ENCODE data around the gene NEUROD2. TPM values are rescaled to one million over a fixed set of nuclear protein-coding genes. Genes with fewer than 3 reads are reported as not detected.

The NEUROD2 gene
- total and polyA plus RNA-seq, 5 donors: not detected

DNA sequence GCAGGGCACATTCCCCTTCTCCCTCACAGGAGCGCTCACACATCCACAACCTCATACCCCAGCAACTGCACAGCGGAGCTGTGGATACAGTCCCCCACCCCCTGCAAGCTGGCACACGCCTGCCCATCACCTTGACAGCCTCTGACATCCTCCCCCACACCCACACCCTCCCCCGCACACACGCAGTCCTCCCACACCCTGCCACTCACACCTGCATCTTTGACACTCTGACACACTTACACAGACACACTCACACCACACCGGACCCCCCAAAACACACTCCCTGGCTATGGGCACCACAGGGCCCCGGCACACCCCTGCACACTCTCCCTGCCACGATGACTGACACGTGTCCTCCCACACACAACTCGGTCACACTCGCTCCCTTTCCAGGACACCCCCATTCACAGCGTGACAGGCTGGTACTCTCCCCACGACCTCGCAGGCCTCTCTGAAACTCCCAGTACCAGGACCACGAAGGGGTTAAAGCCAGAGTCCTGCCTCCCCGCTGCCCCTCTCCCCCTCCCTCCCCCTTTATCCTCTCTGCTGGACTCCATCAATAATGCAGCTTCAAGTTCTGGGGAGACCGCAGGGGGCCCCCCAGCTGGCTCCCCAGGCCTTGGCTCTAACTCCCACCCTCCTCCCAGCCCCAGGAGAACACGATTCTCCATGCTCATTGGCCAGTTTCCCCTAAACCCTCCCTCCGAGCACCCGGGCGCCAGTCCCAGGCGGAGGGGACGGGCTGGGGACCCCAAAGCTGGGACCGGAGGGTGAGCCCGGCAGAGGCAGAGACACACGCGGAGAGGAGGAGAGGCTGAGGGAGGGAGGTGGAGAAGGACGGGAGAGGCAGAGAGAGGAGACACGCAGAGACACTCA lies 18.7 kb upstream of the NEUROD2 start, which contains the start of gene PPP1R1B:
PPP1R1B (plus strand) TSS at position 782 of the 876 bp plus-strand sequence. CDS start 441 bp downstream, outside the sequence.
- Histone ChIP-seq H3K4me1 (ENCODE audit: control insufficient read depth, insufficient read depth, low read length) (peaks cover 2% of the 10 kb centered on the region), H3K27me3 (ENCODE audit: control insufficient read depth, insufficient read depth) (no peaks in the 10 kb centered on the region), H3K9me3 (ENCODE audit: control insufficient read depth, low read length) (no peaks in the 10 kb centered on the region), H3K27ac (ENCODE audit: low read length) (no peak within 1 kb of the TSS), H3K4me3 (ENCODE audit: low read length) (peak within 1 kb of the TSS; percentile 33)
- intact Hi-C loops (cut with DNase I): loop anchor here in 1 of 4 donors (10.0 kb wide), 1 partner anchor 48 kb away; no protein-coding TSS in a partner anchor
- 20% methylated on average over 29 of the region's 29 CpGs for WGBS
- DNase-seq: no peak
- ATAC-seq: no peak

- DNase-seq: no peak
- H3K4me3 ChIP-seq (ENCODE audit: low read length): no peak overlapping the region
- H3K4me1 ChIP-seq (ENCODE audit: control insufficient read depth, insufficient read depth, low read length): peaks cover 2% of the 10 kb centered on the region
- no peak overlapping the region for H3K27ac ChIP-seq (ENCODE audit: low read length)
- no peaks in the 10 kb centered on the region for H3K27me3 ChIP-seq (ENCODE audit: control insufficient read depth, insufficient read depth)
- no peaks in the 10 kb centered on the region for H3K9me3 ChIP-seq (ENCODE audit: control insufficient read depth, low read length)
- no peak for ATAC-seq
- 47% methylated on average over 5 of the region's 5 CpGs for WGBS
- intact Hi-C loops (cut with DNase I): loop anchor here in 1 of 4 donors (10.0 kb wide), 1 partner anchor 50 kb away; no protein-coding TSS in a partner anchor
Measured at GRCh38 chr17:39625198-39625785, 17.6 kb upstream of the NEUROD2 start.

DNA sequence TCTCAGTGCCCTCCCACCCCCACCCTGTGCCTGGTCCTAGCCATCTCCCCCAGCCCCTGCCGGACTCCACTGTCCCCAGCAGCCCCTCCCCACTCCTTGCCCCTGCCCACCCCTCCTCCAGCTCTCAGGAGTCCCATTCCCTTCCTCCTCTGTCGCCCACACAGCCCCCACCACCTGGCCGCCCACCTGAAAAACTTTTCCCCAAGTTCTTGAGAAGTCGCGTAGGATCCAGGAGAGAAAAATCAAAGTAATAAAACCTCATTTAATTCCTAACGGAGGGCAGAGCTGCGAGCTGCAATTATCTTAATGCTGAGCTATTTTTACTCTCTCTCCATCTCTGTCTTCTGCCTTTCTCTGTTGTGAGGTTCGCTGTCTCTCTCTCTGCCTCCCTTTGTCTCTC lies 16.6 kb upstream of the NEUROD2 start:
- DNase-seq (no peak), ATAC-seq (no peak)
- Histone ChIP-seq H3K27ac (ENCODE audit: low read length) (no peak overlapping the region), H3K27me3 (ENCODE audit: control insufficient read depth, insufficient read depth) (no peaks in the 10 kb centered on the region), H3K9me3 (ENCODE audit: control insufficient read depth, low read length) (no peaks in the 10 kb centered on the region), H3K4me3 (ENCODE audit: low read length) (no peak overlapping the region), H3K4me1 (ENCODE audit: control insufficient read depth, insufficient read depth, low read length) (peaks cover 2% of the 10 kb centered on the region)
- 74% methylated on average over 8 of the region's 8 CpGs for WGBS
- intact Hi-C loops (cut with DNase I): loop anchor here in 3 of 4 donors (5.0 to 10.0 kb wide), 4 partner anchors 50 to 128 kb away; no protein-coding TSS in a partner anchor

DNA sequence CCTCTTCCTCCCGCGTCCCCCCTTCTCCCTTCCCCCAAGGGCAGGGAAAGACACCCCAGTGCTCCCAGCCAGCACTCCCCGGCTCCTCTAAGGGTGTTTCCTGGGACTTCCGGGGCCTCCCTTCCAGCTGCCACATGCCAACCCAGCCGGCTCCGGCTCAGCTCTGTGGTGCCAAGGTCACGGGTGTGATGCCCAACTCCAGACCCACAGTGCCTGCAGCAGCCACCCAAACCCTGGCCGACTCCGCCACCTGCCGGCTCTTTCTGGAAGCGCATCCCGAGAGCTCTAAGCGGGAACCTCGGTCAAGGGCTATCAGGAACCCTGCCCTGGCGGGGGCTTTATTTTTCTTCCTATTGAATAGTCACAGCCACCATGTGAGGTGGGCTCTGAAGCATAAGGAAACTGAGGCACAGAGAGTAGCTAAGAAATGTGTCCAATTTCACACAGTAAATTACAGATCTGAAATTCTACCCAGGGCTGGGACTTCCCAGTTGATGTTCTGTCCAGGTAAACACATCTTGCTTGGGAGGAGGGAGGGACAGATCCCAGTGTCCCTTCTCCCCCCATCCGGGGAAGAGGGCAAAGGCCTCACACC lies 15.7 kb upstream of the NEUROD2 start:
- H3K27me3 ChIP-seq (ENCODE audit: control insufficient read depth, insufficient read depth): no peaks in the 10 kb centered on the region
- WGBS: 4% methylated on average over 16 of the region's 16 CpGs
- no peaks in the 10 kb centered on the region for H3K9me3 ChIP-seq (ENCODE audit: control insufficient read depth, low read length)
- peaks cover 2% of the 10 kb centered on the region for H3K4me1 ChIP-seq (ENCODE audit: control insufficient read depth, insufficient read depth, low read length)
- intact Hi-C loops (cut with DNase I): loop anchor here (2.0 to 10.0 kb wide), 5 partner anchors 51 to 129 kb away; no protein-coding TSS in a partner anchor
- ATAC-seq (peak; percentile 67 to 71), DNase-seq (peak; percentile 83 to 95 (median 95))
- H3K4me3 ChIP-seq (ENCODE audit: low read length): no peak overlapping the region
- H3K27ac ChIP-seq (ENCODE audit: low read length): no peak overlapping the region

DNA sequence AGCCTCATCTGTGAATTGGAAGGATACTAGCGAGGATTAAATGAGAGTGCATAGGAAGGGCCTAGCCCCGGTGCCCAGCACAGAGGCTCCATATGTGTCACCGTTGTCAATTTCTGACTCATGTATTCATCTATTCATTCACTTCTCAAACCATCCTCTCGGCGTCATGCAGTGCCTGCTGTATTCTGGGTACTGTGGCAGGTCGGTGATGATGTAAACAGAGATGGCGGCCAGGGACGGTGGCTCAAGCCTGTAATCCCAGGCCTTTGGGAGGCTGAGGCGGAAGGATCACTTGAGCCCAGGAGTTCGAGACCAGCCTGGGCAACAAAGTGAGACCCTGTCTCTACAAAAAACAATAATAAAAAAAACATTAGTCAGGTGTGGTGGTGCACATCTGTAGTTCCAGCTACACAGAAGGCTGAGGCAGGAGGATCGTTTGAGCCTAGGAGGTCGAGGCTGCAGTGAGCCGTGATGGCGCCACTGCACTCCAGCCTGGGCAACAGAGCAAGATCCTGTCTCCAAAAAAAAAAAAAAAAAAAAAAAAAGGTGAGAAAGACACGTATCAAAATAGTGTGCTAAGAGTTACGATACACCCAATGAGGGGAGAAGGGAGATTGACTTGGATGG lies 14.8 kb upstream of the NEUROD2 start:
- Histone ChIP-seq H3K27ac (ENCODE audit: low read length) (no peak overlapping the region), H3K27me3 (ENCODE audit: control insufficient read depth, insufficient read depth) (no peaks in the 10 kb centered on the region), H3K4me1 (ENCODE audit: control insufficient read depth, insufficient read depth, low read length) (peaks cover 2% of the 10 kb centered on the region), H3K4me3 (ENCODE audit: low read length) (no peak overlapping the region), H3K9me3 (ENCODE audit: control insufficient read depth, low read length) (no peaks in the 10 kb centered on the region)
- DNase-seq (no peak), ATAC-seq (no peak)
- intact Hi-C loops (cut with DNase I): loop anchor here (2.0 to 10.0 kb wide), 5 partner anchors 52 to 130 kb away; no protein-coding TSS in a partner anchor
- WGBS: 55% methylated on average over 16 of the region's 16 CpGs

DNA sequence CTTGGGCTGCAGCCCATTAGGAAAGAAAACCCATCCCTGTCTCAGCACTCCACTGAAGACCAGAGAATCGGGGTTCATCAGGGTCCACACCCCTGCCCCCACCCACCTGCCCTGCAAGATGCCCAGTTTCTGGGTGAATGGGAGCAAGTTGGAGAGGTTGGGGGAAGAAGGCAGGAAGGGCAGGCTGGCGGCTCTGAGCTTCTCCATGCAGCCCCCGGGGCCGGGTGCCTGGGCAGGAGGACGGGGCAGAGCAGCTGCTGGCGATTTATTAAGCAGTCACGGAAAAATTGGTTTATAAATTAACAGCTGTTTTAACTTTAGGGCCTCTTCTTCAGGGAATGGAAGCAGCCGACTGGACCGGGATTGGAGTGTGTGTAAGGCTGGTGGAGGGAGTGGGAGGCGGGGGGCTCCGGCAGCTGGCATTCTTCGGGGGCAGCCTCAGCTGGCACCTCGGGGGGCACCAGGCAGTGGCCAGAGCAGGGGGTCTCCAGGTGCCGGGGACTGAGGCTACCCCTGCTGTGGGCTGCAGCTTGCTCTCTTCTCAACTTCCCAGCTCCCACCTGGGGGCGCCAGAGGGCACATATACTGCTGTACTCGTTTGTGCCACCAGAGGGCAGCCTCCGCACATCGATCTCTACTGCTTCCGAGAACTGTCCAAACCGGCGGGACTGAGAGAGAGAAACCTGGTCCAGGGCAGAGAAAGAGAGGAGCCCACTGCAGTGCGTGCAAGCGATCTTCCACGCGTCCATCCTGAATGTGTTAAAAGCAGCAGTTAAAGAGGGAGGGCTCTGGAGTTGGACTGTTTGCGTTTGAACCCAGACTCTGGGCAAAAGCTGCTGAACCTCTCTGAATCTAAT lies 14.0 kb upstream of the NEUROD2 start:
- ATAC-seq: peak; percentile 56 to 72
- 10% methylated on average over 26 of the region's 26 CpGs for WGBS
- intact Hi-C loops (cut with DNase I): loop anchor here (2.0 to 10.0 kb wide), 5 partner anchors 53 to 131 kb away; no protein-coding TSS in a partner anchor
- Histone ChIP-seq H3K27me3 (ENCODE audit: control insufficient read depth, insufficient read depth) (no peaks in the 10 kb centered on the region), H3K9me3 (ENCODE audit: control insufficient read depth, low read length) (no peaks in the 10 kb centered on the region), H3K27ac (ENCODE audit: low read length) (no peak overlapping the region), H3K4me1 (ENCODE audit: control insufficient read depth, insufficient read depth, low read length) (no peaks in the 10 kb centered on the region), H3K4me3 (ENCODE audit: low read length) (no peak overlapping the region)
- peak; percentile 79 to 92 (median 92) for DNase-seq

DNA sequence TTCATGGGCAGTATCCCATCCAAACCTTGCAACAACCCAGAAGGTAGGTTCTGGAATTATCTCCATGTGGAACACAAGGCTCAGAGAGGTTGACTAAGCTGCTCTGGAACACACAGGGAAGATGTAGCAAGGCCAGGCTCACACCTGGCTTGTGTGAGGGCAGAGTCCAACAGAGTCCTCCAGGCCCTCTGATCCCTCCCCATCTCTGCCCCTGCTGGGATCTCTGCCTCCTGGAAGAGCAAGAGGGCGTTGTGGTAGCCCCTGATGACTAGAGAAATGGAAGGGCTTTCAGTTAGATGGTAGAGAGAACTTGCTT lies 12.0 kb upstream of the NEUROD2 start:
- Histone ChIP-seq H3K4me1 (ENCODE audit: control insufficient read depth, insufficient read depth, low read length) (no peaks in the 10 kb centered on the region), H3K9me3 (ENCODE audit: control insufficient read depth, low read length) (no peaks in the 10 kb centered on the region), H3K27ac (ENCODE audit: low read length) (no peak overlapping the region), H3K4me3 (ENCODE audit: low read length) (no peak overlapping the region), H3K27me3 (ENCODE audit: control insufficient read depth, insufficient read depth) (no peaks in the 10 kb centered on the region)
- ATAC-seq (no peak), DNase-seq (no peak)
- intact Hi-C loops (cut with DNase I): loop anchor here (2.0 to 10.0 kb wide), 6 partner anchors 42 to 135 kb away; no protein-coding TSS in a partner anchor
- 70% methylated on average over 1 of the region's 1 CpG for WGBS

- no peak for DNase-seq
- no peak overlapping the region for H3K27ac ChIP-seq (ENCODE audit: low read length)
- no peak overlapping the region for H3K4me3 ChIP-seq (ENCODE audit: low read length)
Measured at GRCh38 chr17:39618956-39619785, 11.5 kb upstream of the NEUROD2 start.

GRCh38 chr17:39618246-39618913 lies 10.7 kb upstream of the NEUROD2 start:
- ATAC-seq (no peak), DNase-seq (peak in 1 of 3 donors; percentile 67)
- Histone ChIP-seq H3K4me1 (ENCODE audit: control insufficient read depth, insufficient read depth, low read length) (no peaks in the 10 kb centered on the region), H3K27me3 (ENCODE audit: control insufficient read depth, insufficient read depth) (no peaks in the 10 kb centered on the region), H3K4me3 (ENCODE audit: low read length) (peak overlapping the region; percentile 91), H3K9me3 (ENCODE audit: control insufficient read depth, low read length) (no peaks in the 10 kb centered on the region), H3K27ac (ENCODE audit: low read length) (no peak overlapping the region)
- intact Hi-C loops (cut with DNase I): loop anchor here in 1 of 4 donors (2.0 to 5.0 kb wide), 2 partner anchors 41 to 136 kb away; no protein-coding TSS in a partner anchor
- 4% methylated on average over 33 of the region's 33 CpGs for WGBS

More at GRCh38 chr17:39618956-39619785, 11.5 kb upstream of the NEUROD2 start:
- Histone ChIP-seq H3K9me3 (ENCODE audit: control insufficient read depth, low read length) (no peaks in the 10 kb centered on the region), H3K4me1 (ENCODE audit: control insufficient read depth, insufficient read depth, low read length) (no peaks in the 10 kb centered on the region), H3K27me3 (ENCODE audit: control insufficient read depth, insufficient read depth) (no peaks in the 10 kb centered on the region)
- ATAC-seq: no peak
- intact Hi-C loops (cut with DNase I): loop anchor here in 1 of 4 donors (2.0 to 5.0 kb wide), 2 partner anchors 42 to 136 kb away; no protein-coding TSS in a partner anchor
- WGBS: 53% methylated on average over 13 of the region's 13 CpGs
